ENCODE results near the gene EVX2.

EVX2 gene

DNA sequence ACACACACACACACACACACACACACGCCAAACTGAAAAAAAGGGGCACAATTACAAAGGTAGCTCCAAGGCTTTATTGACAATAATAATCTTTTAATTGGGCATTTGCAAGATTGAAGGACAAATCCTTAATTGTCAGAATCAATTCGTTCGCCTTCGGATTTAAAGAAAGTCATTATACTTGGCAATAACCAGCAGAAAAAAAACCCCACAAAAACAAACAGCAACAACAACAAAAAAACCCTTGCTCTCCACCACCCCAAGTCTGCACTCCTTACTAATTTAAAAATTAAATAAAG lies 44.0 kb upstream of the EVX2 start:
- Histone ChIP-seq H3K36me3 (ENCODE audit: control insufficient read depth in 2 of 2, insufficient read depth in 2 of 2, low read length in 2 of 2) (no peaks in the 10 kb centered on the region), H3K4me3 (ENCODE audit: low read length in 2 of 2) (peak overlapping the region in 1 of 2 donors; percentile 44), H3K9me3 (ENCODE audit: control insufficient read depth in 2 of 2, low read length in 2 of 2) (peaks cover 0 to 3% of the 10 kb centered on the region in 2 donors), H3K27me3 (ENCODE audit: control insufficient read depth in 1 of 2, insufficient read depth in 2 of 2, low read length in 2 of 2) (peaks cover 68 to 91% of the 10 kb centered on the region in 2 donors), H3K4me1 (ENCODE audit: control insufficient read depth, insufficient read depth, low read length) (peaks cover 24% of the 10 kb centered on the region), H3K27ac (ENCODE audit: low read length) (no peak overlapping the region), H3K9ac (ENCODE audit: low read length in 2 of 2) (no peak overlapping the region)

DNA sequence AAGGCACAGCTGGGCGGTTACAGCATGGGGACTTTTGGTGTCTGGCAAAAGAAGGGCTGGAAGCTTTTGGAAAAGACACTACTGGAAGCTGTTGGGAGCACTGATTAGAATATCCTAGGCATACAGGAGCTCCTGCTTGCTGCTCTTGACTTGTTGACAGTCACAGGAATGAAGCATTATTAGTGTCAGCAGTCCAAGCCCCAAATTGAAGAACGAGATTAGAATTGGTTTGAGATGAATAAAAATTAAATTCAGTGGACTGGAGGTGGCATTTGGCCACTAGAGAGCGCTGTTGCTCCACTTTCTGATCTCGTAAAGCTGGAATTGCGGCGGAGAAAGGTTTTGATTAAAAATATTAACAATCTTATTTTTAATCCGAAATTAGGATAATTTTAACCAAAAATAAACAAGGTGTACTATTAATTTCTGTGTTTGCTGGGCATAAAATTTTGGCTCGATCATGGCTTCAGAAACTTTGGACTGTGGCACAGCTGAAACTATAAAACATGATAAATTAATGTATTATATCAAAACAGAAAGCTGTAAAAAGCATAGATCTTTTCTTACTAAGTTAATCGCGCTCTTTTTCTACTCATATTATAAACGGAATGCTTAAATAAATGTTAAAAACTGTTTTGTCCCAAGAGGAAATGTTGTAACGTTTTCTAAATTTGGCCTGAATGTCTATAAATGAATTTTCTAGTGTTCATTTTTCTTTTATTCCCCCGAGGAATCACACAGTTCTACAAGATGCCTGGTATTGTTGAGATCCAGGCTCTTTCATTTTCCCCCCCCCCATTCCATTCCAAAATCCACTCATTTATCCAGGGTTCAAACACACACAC lies 43.4 kb upstream of the EVX2 start:
- Histone ChIP-seq H3K4me3 (ENCODE audit: low read length in 2 of 2) (no peak overlapping the region), H3K27ac (ENCODE audit: low read length) (no peak overlapping the region), H3K4me1 (ENCODE audit: control insufficient read depth, insufficient read depth, low read length) (peaks cover 28% of the 10 kb centered on the region), H3K9ac (ENCODE audit: low read length in 2 of 2) (no peak overlapping the region), H3K9me3 (ENCODE audit: control insufficient read depth in 2 of 2, low read length in 2 of 2) (peaks cover 0 to 3% of the 10 kb centered on the region in 2 donors), H3K36me3 (ENCODE audit: control insufficient read depth in 2 of 2, insufficient read depth in 2 of 2, low read length in 2 of 2) (no peaks in the 10 kb centered on the region), H3K27me3 (ENCODE audit: control insufficient read depth in 1 of 2, insufficient read depth in 2 of 2, low read length in 2 of 2) (peaks cover 62 to 91% of the 10 kb centered on the region in 2 donors)

DNA sequence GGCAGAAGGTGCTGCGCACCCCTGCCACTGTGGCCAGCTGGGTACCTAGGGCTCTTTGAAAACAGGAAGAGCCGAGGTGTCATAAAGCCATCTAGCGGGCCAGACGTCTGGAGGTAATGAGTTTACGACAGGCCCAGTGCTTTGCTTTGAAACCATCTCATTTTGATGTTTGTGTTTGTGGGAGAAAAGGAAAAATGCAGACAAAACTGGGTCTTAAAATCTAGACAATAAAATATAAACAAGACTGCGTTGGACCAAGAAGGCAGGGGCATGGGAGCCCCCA lies 42.0 kb upstream of the EVX2 start:
- H3K9ac ChIP-seq (ENCODE audit: low read length in 2 of 2), result no peak overlapping the region
- no peak overlapping the region for H3K27ac ChIP-seq (ENCODE audit: low read length)
- no peaks in the 10 kb centered on the region for H3K9me3 ChIP-seq (ENCODE audit: control insufficient read depth in 2 of 2, low read length in 2 of 2)
- H3K27me3 ChIP-seq (ENCODE audit: control insufficient read depth in 1 of 2, insufficient read depth in 2 of 2, low read length in 2 of 2), result peaks cover 62 to 92% of the 10 kb centered on the region in 2 donors
- no peaks in the 10 kb centered on the region for H3K36me3 ChIP-seq (ENCODE audit: control insufficient read depth in 2 of 2, insufficient read depth in 2 of 2, low read length in 2 of 2)
- H3K4me3 ChIP-seq (ENCODE audit: low read length in 2 of 2), result no peak overlapping the region
- H3K4me1 ChIP-seq (ENCODE audit: control insufficient read depth, insufficient read depth, low read length), result peaks cover 27% of the 10 kb centered on the region

DNA sequence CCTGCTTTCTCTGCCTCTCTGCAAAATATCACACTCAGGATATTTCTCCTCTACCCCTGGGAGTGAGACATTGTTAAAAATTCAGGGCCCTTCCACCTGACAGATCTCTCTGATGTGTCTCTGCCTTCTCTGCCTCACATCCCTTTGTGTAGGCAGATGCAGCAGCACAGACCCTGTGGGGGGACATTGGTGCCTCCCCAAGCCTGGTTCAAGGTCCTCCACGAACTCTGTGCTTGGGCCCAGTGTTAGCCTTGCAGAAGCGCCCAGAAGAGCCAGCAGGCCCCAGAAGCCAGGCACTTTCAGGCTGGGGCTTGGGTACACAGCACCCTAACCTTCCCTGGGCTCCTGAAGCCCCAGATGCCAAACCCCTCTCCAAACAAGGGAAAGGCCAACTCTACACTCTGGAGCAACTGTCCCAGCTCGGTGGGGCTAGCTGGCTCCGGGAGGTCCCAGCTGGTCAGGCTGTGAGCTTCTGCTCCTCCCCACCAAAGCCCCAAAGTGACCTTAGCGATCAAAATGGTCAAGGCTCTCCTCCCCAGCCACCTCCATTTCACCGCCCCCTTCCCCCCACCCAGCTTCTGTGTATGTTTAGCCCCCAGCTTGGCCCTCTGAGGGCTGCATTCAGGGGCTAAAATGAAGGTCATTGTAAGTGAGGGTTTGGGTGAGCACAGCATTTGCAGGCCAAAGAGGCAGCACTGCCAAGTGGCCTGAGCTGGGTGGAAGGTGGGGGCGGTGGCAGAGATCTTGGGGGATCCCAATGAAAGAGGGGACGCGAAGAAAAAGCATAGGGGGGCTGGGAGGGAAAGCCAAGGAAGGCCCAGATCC lies 41.4 kb upstream of the EVX2 start:
- H3K4me3 ChIP-seq (ENCODE audit: low read length in 2 of 2), result no peak overlapping the region
- no peaks in the 10 kb centered on the region for H3K9me3 ChIP-seq (ENCODE audit: control insufficient read depth in 2 of 2, low read length in 2 of 2)
- H3K27me3 ChIP-seq (ENCODE audit: control insufficient read depth in 1 of 2, insufficient read depth in 2 of 2, low read length in 2 of 2), result peaks cover 66 to 92% of the 10 kb centered on the region in 2 donors
- peaks cover 21% of the 10 kb centered on the region for H3K4me1 ChIP-seq (ENCODE audit: control insufficient read depth, insufficient read depth, low read length)
- H3K9ac ChIP-seq (ENCODE audit: low read length in 2 of 2), result no peak overlapping the region
- no peaks in the 10 kb centered on the region for H3K36me3 ChIP-seq (ENCODE audit: control insufficient read depth in 2 of 2, insufficient read depth in 2 of 2, low read length in 2 of 2)
- H3K27ac ChIP-seq (ENCODE audit: low read length), result no peak overlapping the region

DNA sequence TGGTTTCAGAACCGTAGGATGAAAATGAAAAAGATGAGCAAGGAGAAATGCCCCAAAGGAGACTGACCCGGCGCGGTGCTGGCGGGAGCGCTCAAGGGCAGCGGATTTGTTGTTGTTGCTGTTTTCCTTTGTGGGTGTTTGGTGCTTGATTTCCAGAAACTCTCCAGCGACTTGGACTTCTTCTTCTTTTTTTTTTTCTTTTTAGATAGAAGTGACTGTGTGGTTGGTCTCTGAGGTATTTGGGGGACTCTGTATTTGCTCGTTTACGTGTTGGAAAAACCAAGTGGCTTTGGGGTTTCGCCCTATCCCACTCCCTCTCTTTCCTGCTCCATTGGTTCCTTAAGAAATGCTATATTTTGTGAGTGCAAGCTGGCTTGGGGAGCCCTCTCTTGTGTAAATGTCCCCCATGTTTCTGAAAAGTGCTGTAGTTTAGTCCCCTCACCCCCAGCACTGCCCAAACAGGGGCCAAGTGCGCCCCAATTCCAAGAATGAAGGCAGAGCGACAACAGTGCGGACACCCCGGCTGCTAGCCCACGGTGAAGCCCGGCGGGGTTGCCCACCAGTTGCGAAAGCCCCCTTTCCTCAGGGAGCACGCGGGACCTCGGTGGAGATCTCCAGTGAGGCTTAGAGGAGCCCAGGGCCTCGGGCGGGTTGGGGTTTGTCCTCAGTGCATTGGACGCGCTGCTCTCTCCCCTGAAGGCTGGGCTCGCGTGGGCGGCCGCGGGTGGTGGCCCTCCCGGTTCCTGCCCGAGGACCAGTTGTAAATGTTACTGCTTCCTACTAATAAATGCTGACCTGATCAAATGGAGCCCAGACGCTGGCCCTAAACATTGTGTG lies 40.6 kb upstream of the EVX2 start:
- no peak overlapping the region for H3K27ac ChIP-seq (ENCODE audit: low read length)
- peaks cover 72 to 96% of the 10 kb centered on the region in 2 donors for H3K27me3 ChIP-seq (ENCODE audit: control insufficient read depth in 1 of 2, insufficient read depth in 2 of 2, low read length in 2 of 2)
- H3K9ac ChIP-seq (ENCODE audit: low read length in 2 of 2), result no peak overlapping the region
- peak overlapping the region in 1 of 2 donors; percentile 22 for H3K4me3 ChIP-seq (ENCODE audit: low read length in 2 of 2)
- H3K9me3 ChIP-seq (ENCODE audit: control insufficient read depth in 2 of 2, low read length in 2 of 2), result peaks cover 0 to 4% of the 10 kb centered on the region in 2 donors
- H3K36me3 ChIP-seq (ENCODE audit: control insufficient read depth in 2 of 2, insufficient read depth in 2 of 2, low read length in 2 of 2), result no peaks in the 10 kb centered on the region
- H3K4me1 ChIP-seq (ENCODE audit: control insufficient read depth, insufficient read depth, low read length), result peaks cover 19% of the 10 kb centered on the region

DNA sequence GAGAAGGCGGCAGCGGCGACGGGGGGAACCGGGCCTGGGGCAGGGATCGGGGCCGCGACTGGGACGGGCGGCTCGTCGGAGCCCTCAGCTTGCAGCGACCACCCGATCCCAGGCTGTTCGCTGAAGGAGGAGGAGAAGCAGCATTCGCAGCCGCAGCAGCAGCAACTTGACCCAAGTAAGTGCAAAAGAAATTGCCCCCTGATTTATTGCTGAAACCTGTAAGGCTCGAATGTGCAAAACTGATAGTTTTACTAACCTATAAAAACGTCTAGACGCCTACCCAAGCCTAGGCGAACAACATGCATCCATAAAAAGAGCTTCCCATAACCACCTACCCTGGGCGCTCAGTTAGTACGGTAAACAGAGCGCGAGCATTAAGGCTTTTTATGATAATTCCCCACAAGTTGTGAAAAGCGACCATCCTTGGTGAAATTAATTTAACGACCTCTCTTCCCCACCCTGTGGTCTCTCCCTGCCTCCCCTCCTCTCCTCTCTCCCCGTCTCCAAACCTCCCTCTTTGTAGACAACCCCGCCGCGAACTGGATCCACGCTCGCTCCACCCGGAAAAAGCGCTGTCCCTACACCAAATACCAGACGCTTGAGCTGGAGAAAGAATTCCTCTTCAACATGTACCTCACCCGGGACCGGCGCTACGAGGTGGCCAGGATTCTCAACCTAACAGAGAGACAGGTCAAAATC lies 39.8 kb upstream of the EVX2 start:
- Histone ChIP-seq H3K27ac (ENCODE audit: low read length) (no peak overlapping the region), H3K36me3 (ENCODE audit: control insufficient read depth in 2 of 2, insufficient read depth in 2 of 2, low read length in 2 of 2) (no peaks in the 10 kb centered on the region), H3K27me3 (ENCODE audit: control insufficient read depth in 1 of 2, insufficient read depth in 2 of 2, low read length in 2 of 2) (peaks cover 71 to 95% of the 10 kb centered on the region in 2 donors), H3K4me1 (ENCODE audit: control insufficient read depth, insufficient read depth, low read length) (peaks cover 14% of the 10 kb centered on the region), H3K9ac (ENCODE audit: low read length in 2 of 2) (no peak overlapping the region), H3K9me3 (ENCODE audit: control insufficient read depth in 2 of 2, low read length in 2 of 2) (peaks cover 0 to 4% of the 10 kb centered on the region in 2 donors), H3K4me3 (ENCODE audit: low read length in 2 of 2) (peak overlapping the region; percentile 10 to 67)

DNA sequence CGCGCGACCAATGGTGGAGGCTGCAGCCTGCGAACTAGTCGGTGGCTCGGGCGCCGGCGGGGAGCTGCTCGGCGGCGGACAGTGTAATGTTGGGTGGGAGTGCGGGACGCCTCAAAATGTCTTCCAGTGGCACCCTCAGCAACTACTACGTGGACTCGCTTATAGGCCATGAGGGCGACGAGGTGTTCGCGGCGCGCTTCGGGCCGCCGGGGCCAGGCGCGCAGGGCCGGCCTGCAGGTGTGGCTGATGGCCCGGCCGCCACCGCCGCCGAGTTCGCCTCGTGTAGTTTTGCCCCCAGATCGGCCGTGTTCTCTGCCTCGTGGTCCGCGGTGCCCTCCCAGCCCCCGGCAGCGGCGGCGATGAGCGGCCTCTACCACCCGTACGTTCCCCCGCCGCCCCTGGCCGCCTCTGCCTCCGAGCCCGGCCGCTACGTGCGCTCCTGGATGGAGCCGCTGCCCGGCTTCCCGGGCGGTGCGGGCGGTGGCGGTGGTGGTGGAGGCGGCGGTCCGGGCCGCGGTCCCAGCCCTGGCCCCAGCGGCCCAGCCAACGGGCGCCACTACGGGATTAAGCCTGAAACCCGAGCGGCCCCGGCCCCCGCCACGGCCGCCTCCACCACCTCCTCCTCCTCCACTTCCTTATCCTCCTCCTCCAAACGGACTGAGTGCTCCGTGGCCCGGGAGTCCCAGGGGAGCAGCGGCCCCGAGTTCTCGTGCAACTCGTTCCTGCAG lies 39.1 kb upstream of the EVX2 start, which contains the start of gene HOXD9:
Gene HOXD9 (plus strand): TSS at position 37 of the 728 bp plus-strand sequence. CDS start 50 bp downstream, at position 87.
- Histone ChIP-seq H3K4me3 (ENCODE audit: low read length in 2 of 2) (peak within 1 kb of the TSS; percentile 21 to 67), H3K36me3 (ENCODE audit: control insufficient read depth in 2 of 2, insufficient read depth in 2 of 2, low read length in 2 of 2) (no peaks in the 10 kb centered on the region), H3K4me1 (ENCODE audit: control insufficient read depth, insufficient read depth, low read length) (peaks cover 14% of the 10 kb centered on the region), H3K27me3 (ENCODE audit: control insufficient read depth in 1 of 2, insufficient read depth in 2 of 2, low read length in 2 of 2) (peaks cover 71 to 95% of the 10 kb centered on the region in 2 donors), H3K9ac (ENCODE audit: low read length in 2 of 2) (no peak within 1 kb of the TSS), H3K27ac (ENCODE audit: low read length) (no peak within 1 kb of the TSS), H3K9me3 (ENCODE audit: control insufficient read depth in 2 of 2, low read length in 2 of 2) (peaks cover 0 to 4% of the 10 kb centered on the region in 2 donors)

DNA sequence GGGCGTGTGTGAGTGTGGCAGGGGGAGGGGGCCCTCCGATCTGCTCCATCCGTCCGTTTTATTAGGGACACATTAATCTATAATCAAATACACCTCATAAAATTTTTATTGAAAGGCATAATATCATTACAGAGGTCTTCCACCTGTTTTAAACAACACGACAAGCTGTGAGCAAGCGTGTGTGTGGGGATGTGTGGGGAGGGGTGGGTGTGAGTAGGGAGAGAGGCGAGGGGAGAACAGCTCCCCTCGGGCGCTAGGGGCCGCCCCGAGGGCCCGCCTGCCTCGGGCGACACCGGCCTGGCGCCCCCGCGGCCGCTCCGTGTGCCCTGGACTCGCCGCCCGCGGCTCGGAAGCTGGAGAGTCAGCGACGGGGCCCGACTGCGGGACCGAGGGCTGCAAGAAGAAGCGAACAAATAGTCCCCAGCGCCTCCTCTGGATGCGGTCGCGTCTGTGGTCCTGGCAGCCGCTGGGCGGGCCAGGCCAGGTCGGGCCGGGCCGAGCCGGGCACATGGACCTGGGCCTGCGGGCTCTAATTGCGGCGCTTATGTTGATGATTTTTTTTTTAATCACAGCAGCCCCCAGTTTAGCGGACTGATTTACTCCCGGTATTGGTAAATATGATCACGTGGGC lies 38.4 kb upstream of the EVX2 start:
- Histone ChIP-seq H3K27ac (ENCODE audit: low read length) (no peak overlapping the region), H3K4me1 (ENCODE audit: control insufficient read depth, insufficient read depth, low read length) (peaks cover 14% of the 10 kb centered on the region), H3K4me3 (ENCODE audit: low read length in 2 of 2) (peak overlapping the region; percentile 21 to 67), H3K9ac (ENCODE audit: low read length in 2 of 2) (no peak overlapping the region), H3K27me3 (ENCODE audit: control insufficient read depth in 1 of 2, insufficient read depth in 2 of 2, low read length in 2 of 2) (peaks cover 75 to 95% of the 10 kb centered on the region in 2 donors), H3K9me3 (ENCODE audit: control insufficient read depth in 2 of 2, low read length in 2 of 2) (peaks cover 0 to 4% of the 10 kb centered on the region in 2 donors), H3K36me3 (ENCODE audit: control insufficient read depth in 2 of 2, insufficient read depth in 2 of 2, low read length in 2 of 2) (no peaks in the 10 kb centered on the region)

DNA sequence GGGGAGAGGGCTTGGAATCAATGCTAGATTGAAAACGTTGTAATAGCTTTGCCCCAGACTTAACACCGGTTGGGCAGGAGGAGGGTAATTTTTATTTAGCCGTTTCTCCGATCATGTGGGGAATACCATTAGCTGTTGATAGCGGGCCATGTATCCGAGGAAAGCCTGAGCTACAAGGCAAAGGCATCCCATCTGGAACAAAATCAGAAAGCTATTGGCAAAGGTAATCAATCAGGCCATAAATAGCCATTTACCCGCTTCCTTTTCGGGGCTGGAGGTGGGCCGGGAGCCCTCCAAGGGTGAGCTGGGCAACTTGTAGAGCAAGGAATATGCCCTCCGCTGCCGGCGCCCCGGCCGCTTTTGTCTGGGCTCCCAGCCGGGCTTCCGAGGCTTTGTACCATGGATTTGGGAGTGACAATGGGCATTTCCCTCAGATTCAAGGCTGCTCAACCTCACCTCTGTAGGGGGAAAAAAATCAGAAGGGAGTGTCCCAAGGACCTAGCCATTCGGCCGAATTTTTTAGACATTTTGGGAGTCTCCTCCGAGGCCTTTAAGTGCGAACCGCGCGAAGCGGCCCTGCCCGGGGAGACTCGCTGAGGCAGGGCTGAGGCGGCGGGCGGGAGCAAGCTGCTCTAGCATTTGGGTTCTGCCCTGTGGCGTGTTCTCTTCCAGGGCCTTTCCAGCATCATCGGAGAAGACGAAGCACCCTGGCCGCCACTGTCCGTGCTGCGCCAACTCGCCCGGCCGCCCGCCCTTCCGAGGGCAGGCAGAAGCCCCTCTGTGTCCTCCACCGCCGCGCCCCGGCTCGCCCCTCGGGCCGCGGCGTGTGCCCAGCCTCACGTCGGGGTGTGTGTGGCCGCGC lies 37.7 kb upstream of the EVX2 start:
- Histone ChIP-seq H3K4me1 (ENCODE audit: control insufficient read depth, insufficient read depth, low read length) (peaks cover 14% of the 10 kb centered on the region), H3K9ac (ENCODE audit: low read length in 2 of 2) (no peak overlapping the region), H3K27ac (ENCODE audit: low read length) (no peak overlapping the region), H3K9me3 (ENCODE audit: control insufficient read depth in 2 of 2, low read length in 2 of 2) (peaks cover 0 to 4% of the 10 kb centered on the region in 2 donors), H3K36me3 (ENCODE audit: control insufficient read depth in 2 of 2, insufficient read depth in 2 of 2, low read length in 2 of 2) (no peaks in the 10 kb centered on the region), H3K4me3 (ENCODE audit: low read length in 2 of 2) (peak overlapping the region in 1 of 2 donors; percentile 15), H3K27me3 (ENCODE audit: control insufficient read depth in 1 of 2, insufficient read depth in 2 of 2, low read length in 2 of 2) (peaks cover 78 to 97% of the 10 kb centered on the region in 2 donors)
